Activated B cell treated with CpG ODN at 0.5 μM for 24 hours (primary cell): ENCODE measurements around the gene ROBO2. TPM values are rescaled to one million over a fixed set of nuclear protein-coding genes. Genes with fewer than 3 reads are reported as not detected.

Experiments used
- ATAC-seq: fragments of 200-7000 bp; cut with Tn5 transposase; one replicate; pipeline ENCODE4 v1.10.0; 2021; ENCODE audit warnings: low read depth, mild to moderate bottlenecking, moderate library complexity
- CTCF ChIA-PET: fragments of 350-600 bp; sonication (Branson Sonifier 250); formaldehyde crosslinking; loops from one replicate; lab custom pipeline; 2021; ENCODE audit warnings: antibody characterized with exemption; lab: Charles Lee
- POLR2A ChIA-PET: fragments of 350-600 bp; sonication (Branson Sonifier 250); formaldehyde crosslinking; loops from one replicate; lab custom pipeline; 2021; ENCODE audit warnings: antibody characterized with exemption; lab: Charles Lee
- DNase-seq: peaks from one replicate; pipeline ENCODE4 v3.0.0; 2022
- H3K27ac Mint-ChIP-seq: one replicate; pipeline ENCODE4 v1.8.0; 2020; ENCODE audit warnings: mixed read lengths
- H3K27me3 Mint-ChIP-seq: one replicate; pipeline ENCODE4 v1.8.0; 2021; ENCODE audit warnings: mixed read lengths
- H3K36me3 Mint-ChIP-seq: one replicate; pipeline ENCODE4 v1.8.0; 2021; ENCODE audit warnings: low read depth, mixed read lengths
- H3K4me1 Mint-ChIP-seq: one replicate; pipeline ENCODE4 v1.8.0; 2021; ENCODE audit warnings: mixed read lengths
- H3K4me3 Mint-ChIP-seq: one replicate; pipeline ENCODE4 v1.8.0; 2020; ENCODE audit warnings: mild to moderate bottlenecking, mixed read lengths
- H3K9me3 Mint-ChIP-seq: one replicate; pipeline ENCODE4 v1.8.0; 2020; ENCODE audit warnings: mixed read lengths
- CTCF ChIP-seq: fragments of 200-600 bp; IDR thresholded peaks from one replicate; pipeline ENCODE4 v1.8.0; 2022; ENCODE audit warnings: antibody characterized with exemption, mild to moderate bottlenecking
- intact Hi-C: fragments of 100-400 bp; cut with micrococcal nuclease; formaldehyde crosslinking; loops from one replicate; pipeline ENCODE4 v1.15.1; 2024
- total RNA-seq: library from RNA; stranded (reverse); gene quantifications from 2 replicates; pipeline ENCODE4 v1.2.3, GENCODE V29; 2022

Gene ROBO2
- total RNA-seq, 1 donor from 2014 or later: not detected

- intact Hi-C loops: no loop called here
- no peak overlapping the region for H3K27ac Mint-ChIP-seq
- ATAC-seq: no peak
- no peaks in the 10 kb centered on the region for H3K27me3 Mint-ChIP-seq
- ChIA-PET POLR2A (no interaction called here), CTCF (no interaction called here)
- no peaks in the 10 kb centered on the region for H3K9me3 Mint-ChIP-seq
- no peak overlapping the region for H3K4me3 Mint-ChIP-seq
- TF ChIP-seq CTCF: no peak
- H3K4me1 Mint-ChIP-seq: no peaks in the 10 kb centered on the region
- no peak for DNase-seq
- H3K36me3 Mint-ChIP-seq: no peaks in the 10 kb centered on the region
Measured at GRCh38 chr3:77602722-77603121, 562.8 kb downstream of the ROBO2 start.

- no peak for TF ChIP-seq CTCF
- H3K4me1 Mint-ChIP-seq: no peaks in the 10 kb centered on the region
- no peak overlapping the region for H3K4me3 Mint-ChIP-seq
- H3K27ac Mint-ChIP-seq: no peak overlapping the region
- no peaks in the 10 kb centered on the region for H3K27me3 Mint-ChIP-seq
- no peaks in the 10 kb centered on the region for H3K9me3 Mint-ChIP-seq
- intact Hi-C loops: no loop called here
- H3K36me3 Mint-ChIP-seq: no peaks in the 10 kb centered on the region
- no peak for DNase-seq
- ChIA-PET CTCF (no interaction called here), POLR2A (no interaction called here)
- no peak for ATAC-seq
Measured at GRCh38 chr3:77605308-77605707, 565.4 kb downstream of the ROBO2 start.

- POLR2A ChIA-PET: no interaction called here
- H3K9me3 Mint-ChIP-seq: no peaks in the 10 kb centered on the region
- H3K27ac Mint-ChIP-seq: no peak overlapping the region
- CTCF ChIA-PET: no interaction called here
- TF ChIP-seq CTCF: no peak
- no peak overlapping the region for H3K4me3 Mint-ChIP-seq
- ATAC-seq: no peak
- no peak for DNase-seq
- intact Hi-C loops: no loop called here
- no peaks in the 10 kb centered on the region for H3K27me3 Mint-ChIP-seq
- H3K36me3 Mint-ChIP-seq: no peaks in the 10 kb centered on the region
- no peaks in the 10 kb centered on the region for H3K4me1 Mint-ChIP-seq
Measured at GRCh38 chr3:77605865-77606264, 566.0 kb downstream of the ROBO2 start.

- DNase-seq: no peak
- no peak overlapping the region for H3K27ac Mint-ChIP-seq
- CTCF ChIA-PET: no interaction called here
- TF ChIP-seq CTCF: no peak
- H3K4me1 Mint-ChIP-seq: no peaks in the 10 kb centered on the region
- intact Hi-C loops: no loop called here
- no peaks in the 10 kb centered on the region for H3K36me3 Mint-ChIP-seq
- no peak overlapping the region for H3K4me3 Mint-ChIP-seq
- no peaks in the 10 kb centered on the region for H3K27me3 Mint-ChIP-seq
- H3K9me3 Mint-ChIP-seq: peaks cover 2% of the 10 kb centered on the region
- POLR2A ChIA-PET: no interaction called here
- ATAC-seq: no peak
Measured at GRCh38 chr3:77606372-77606771, 566.5 kb downstream of the ROBO2 start.

GRCh38 chr3:77618686-77619085 is 578.8 kb downstream of the ROBO2 start:
- POLR2A ChIA-PET: interaction anchor here (0.5 kb wide), 1 partner anchor 352 kb away, joined by 3 read pairs; no protein-coding TSS in a partner anchor
- no peaks in the 10 kb centered on the region for H3K27me3 Mint-ChIP-seq
- H3K36me3 Mint-ChIP-seq: no peaks in the 10 kb centered on the region
- H3K27ac Mint-ChIP-seq: no peak overlapping the region
- no peaks in the 10 kb centered on the region for H3K4me1 Mint-ChIP-seq
- DNase-seq (no peak), ATAC-seq (no peak)
- no peaks in the 10 kb centered on the region for H3K9me3 Mint-ChIP-seq
- CTCF ChIA-PET: no interaction called here
- intact Hi-C loops: no loop called here
- no peak for TF ChIP-seq CTCF
- no peak overlapping the region for H3K4me3 Mint-ChIP-seq
